Astrocyte (in vitro differentiated cells and primary cell): ENCODE data around the gene CMTM5.
A peak's percentile ranks its signal among the peaks of the same experiment; 100 is the strongest.

Experiments
- EZH2 ChIP-seq: IDR thresholded peaks from 2 replicates; pipeline ENCODE4 v1.6.1; 2012; ENCODE audit warnings: mild to moderate bottlenecking, low read length, inconsistent platforms; ENCODE audit not compliant: insufficient read depth
- TF ChIP-seq, protein P1 (sequence below): IDR thresholded peaks from 2 replicates; pipeline ENCODE4 v1.5.1; 2011; ENCODE audit warnings: low read depth, mild to moderate bottlenecking, inconsistent platforms, low read length, moderate library complexity; ENCODE audit not compliant: insufficient read depth

DNA sequence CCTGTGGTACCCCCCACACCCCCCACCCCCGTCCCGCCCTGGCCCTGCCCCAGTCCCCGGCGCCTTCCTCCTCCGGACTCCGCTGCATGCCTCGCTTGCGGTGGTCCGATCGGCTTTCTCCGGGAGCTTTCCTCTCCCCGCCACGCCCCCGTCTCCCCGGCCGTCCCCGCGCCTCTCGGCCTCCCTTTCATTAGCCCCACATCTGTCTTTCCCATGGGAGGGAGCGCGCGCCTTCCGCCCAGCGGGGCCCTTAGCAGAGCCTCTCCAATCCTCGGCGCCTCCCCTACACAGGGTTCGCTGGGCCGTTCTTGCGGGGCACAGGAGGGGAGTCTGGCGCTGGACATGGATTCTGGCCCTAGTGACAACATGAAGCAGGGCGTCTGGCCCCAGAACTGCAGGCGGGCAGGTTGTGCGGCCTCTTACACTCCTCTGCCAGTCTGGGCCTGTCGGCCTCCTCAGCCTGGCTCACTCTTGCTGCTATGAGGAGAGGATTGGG lies 10.4 kb upstream of the CMTM5 start:
- TF ChIP-seq, protein P1, sequence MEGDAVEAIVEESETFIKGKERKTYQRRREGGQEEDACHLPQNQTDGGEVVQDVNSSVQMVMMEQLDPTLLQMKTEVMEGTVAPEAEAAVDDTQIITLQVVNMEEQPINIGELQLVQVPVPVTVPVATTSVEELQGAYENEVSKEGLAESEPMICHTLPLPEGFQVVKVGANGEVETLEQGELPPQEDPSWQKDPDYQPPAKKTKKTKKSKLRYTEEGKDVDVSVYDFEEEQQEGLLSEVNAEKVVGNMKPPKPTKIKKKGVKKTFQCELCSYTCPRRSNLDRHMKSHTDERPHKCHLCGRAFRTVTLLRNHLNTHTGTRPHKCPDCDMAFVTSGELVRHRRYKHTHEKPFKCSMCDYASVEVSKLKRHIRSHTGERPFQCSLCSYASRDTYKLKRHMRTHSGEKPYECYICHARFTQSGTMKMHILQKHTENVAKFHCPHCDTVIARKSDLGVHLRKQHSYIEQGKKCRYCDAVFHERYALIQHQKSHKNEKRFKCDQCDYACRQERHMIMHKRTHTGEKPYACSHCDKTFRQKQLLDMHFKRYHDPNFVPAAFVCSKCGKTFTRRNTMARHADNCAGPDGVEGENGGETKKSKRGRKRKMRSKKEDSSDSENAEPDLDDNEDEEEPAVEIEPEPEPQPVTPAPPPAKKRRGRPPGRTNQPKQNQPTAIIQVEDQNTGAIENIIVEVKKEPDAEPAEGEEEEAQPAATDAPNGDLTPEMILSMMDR, result no peak
- peak; percentile 13 for TF ChIP-seq EZH2
